WERI-Rb-1 (cell line): ENCODE results near the gene RAD52.

ENCODE experiments used
- DNase-seq: peaks from one replicate; pipeline ENCODE4 v3.0.0-alpha.2; 2020
- H3K27ac ChIP-seq: fragments of 250-450 bp; sonication (Bioruptor Pico); 2 replicates; pipeline ENCODE4 v1.5.1; 2020; ENCODE audit warnings: mild to moderate bottlenecking, moderate library complexity
- H3K27me3 ChIP-seq: fragments of 250-450 bp; sonication (Bioruptor Pico); 2 replicates; pipeline ENCODE4 v1.5.1; 2021; ENCODE audit warnings: mild to moderate bottlenecking, low read depth, moderate library complexity; ENCODE audit not compliant: insufficient read depth, severe bottlenecking
- H3K36me3 ChIP-seq: fragments of 250-450 bp; sonication (Bioruptor Pico); 2 replicates; pipeline ENCODE4 v1.5.1; 2020; ENCODE audit warnings: mild to moderate bottlenecking, moderate library complexity
- H3K4me3 ChIP-seq: 2 replicates; pipeline ENCODE4 v1.5.1; 2011; ENCODE audit warnings: low read depth, mild to moderate bottlenecking, control low read depth, low read length
- H3K9me3 ChIP-seq: fragments of 250-450 bp; sonication (Bioruptor Pico); 2 replicates; pipeline ENCODE4 v1.5.1; 2021; ENCODE audit warnings: mild to moderate bottlenecking, moderate library complexity; ENCODE audit not compliant: severe bottlenecking
- TF ChIP-seq, protein P1 (sequence below): IDR thresholded peaks from 2 replicates; pipeline ENCODE4 v1.5.1; 2011; ENCODE audit warnings: low read depth, mild to moderate bottlenecking, control low read depth, inconsistent platforms, low read length

RAD52 gene

DNA sequence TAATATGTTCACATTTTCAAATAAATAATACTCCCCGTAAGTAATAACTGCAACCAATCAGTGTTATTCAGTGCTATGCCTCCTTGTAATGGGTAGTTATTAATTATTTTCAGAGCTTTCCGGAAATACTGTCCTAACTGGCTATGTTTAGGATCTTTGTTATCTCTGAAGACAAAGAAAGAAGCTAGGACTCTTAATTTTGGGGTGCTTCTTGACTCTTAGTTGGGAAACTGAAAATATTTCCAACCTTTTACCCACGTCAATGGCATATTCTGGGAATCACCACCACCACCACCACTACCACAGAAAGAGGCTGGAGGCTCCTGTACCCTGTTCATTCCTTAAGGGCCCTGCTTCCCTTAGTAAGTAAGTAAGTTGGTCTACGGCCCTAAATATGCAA is 39.1 kb downstream of the RAD52 start:
- Histone ChIP-seq H3K9me3 (no peaks in the 10 kb centered on the region), H3K4me3 (no peak overlapping the region), H3K36me3 (peaks cover 81% of the 10 kb centered on the region), H3K27ac (no peak overlapping the region), H3K27me3 (no peaks in the 10 kb centered on the region)
- no peak for DNase-seq
- TF ChIP-seq, protein P1, sequence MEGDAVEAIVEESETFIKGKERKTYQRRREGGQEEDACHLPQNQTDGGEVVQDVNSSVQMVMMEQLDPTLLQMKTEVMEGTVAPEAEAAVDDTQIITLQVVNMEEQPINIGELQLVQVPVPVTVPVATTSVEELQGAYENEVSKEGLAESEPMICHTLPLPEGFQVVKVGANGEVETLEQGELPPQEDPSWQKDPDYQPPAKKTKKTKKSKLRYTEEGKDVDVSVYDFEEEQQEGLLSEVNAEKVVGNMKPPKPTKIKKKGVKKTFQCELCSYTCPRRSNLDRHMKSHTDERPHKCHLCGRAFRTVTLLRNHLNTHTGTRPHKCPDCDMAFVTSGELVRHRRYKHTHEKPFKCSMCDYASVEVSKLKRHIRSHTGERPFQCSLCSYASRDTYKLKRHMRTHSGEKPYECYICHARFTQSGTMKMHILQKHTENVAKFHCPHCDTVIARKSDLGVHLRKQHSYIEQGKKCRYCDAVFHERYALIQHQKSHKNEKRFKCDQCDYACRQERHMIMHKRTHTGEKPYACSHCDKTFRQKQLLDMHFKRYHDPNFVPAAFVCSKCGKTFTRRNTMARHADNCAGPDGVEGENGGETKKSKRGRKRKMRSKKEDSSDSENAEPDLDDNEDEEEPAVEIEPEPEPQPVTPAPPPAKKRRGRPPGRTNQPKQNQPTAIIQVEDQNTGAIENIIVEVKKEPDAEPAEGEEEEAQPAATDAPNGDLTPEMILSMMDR = no peak

DNA sequence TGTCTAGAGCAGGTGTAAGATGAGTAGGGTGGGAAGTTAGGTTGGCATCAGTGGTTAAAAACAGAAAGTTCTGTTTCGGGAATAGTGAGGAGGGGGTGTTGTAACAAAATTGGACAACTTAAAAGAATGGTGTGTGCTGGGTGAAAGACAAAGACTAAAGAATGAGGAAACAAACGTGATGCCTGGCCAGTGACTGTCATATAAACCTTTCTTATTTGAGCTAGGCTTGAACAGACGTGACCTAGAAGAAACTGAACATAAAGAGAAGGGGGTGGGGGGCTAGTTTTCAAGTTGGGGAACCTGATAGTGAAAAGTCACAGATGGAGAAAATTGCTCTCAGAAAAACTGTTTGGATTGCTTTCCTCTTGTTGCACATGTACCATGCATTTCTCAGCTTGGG is 39.6 kb downstream of the RAD52 start:
- no peak for DNase-seq
- Histone ChIP-seq H3K36me3 (peaks cover 81% of the 10 kb centered on the region), H3K9me3 (no peaks in the 10 kb centered on the region), H3K27me3 (no peaks in the 10 kb centered on the region), H3K27ac (no peak overlapping the region), H3K4me3 (no peak overlapping the region)
- TF ChIP-seq, protein P1 = no peak

DNA sequence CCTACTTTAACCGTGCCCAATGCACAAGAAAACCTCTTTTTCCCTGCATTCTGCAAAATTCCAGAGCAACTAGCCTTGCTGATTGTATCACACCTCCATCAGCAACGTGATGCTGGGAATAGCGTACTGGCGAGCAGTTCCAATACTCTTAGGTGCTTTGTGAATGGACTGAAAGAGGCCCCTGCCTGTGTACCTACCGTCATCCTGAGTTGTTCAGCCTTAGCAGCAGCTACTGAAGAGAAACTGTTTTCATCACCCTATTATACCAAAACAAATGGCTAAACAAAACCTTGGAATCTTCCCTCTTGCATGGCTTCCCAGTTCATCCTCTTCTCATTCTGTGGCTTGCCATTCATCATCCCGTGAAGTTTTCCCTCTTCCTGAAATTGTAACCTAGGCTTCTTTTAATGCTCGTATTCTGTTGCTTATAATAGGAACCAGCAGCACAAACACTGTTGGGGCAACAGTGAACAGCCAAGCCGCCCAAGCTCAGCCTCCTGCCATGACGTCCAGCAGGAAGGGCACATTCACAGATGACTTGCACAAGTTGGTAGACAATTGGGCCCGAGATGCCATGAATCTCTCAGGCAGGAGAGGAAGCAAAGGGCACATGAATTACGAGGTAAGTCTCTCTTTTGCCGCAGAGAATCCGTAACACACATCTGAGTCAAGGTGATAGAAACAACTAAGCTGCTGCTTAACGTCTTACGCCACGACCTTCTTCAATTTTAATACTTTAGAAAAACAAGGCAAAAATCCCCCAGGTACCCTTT is 41.9 kb downstream of the RAD52 start:
- no peaks in the 10 kb centered on the region for H3K9me3 ChIP-seq
- no peak overlapping the region for H3K27ac ChIP-seq
- H3K36me3 ChIP-seq = peaks cover 80% of the 10 kb centered on the region
- no peak overlapping the region for H3K4me3 ChIP-seq
- no peaks in the 10 kb centered on the region for H3K27me3 ChIP-seq
- DNase-seq = no peak
- TF ChIP-seq, protein P1 = no peak

DNA sequence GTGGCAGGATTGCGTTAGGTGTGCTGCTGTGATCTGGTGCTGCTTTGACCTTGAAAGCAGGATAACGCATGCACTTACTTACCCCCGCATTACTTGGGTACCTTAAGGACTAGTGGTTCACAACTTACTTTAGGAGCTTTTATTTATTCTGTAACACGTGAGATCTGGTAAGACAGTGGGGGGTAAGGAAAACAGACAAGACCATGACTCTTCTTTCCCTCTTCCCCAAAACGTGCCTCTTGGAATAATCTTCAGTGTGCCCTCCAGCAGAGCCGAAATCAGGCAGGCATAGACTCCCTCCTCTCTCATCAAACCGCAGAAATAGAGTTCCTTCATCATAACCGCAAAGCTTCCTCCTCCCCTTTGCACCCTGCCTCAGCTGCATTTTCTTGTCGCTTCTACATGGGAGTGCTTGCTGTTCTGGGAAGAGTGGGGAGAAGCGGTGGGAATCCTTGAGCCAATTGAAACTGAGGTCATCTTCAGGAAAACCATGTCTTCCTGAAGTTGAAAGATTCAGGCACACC is 43.4 kb downstream of the RAD52 start:
- no peak for DNase-seq
- no peaks in the 10 kb centered on the region for H3K27me3 ChIP-seq
- H3K27ac ChIP-seq = no peak overlapping the region
- H3K4me3 ChIP-seq = no peak overlapping the region
- H3K9me3 ChIP-seq = no peaks in the 10 kb centered on the region
- TF ChIP-seq, protein P1 = no peak
- H3K36me3 ChIP-seq = peaks cover 82% of the 10 kb centered on the region

DNA sequence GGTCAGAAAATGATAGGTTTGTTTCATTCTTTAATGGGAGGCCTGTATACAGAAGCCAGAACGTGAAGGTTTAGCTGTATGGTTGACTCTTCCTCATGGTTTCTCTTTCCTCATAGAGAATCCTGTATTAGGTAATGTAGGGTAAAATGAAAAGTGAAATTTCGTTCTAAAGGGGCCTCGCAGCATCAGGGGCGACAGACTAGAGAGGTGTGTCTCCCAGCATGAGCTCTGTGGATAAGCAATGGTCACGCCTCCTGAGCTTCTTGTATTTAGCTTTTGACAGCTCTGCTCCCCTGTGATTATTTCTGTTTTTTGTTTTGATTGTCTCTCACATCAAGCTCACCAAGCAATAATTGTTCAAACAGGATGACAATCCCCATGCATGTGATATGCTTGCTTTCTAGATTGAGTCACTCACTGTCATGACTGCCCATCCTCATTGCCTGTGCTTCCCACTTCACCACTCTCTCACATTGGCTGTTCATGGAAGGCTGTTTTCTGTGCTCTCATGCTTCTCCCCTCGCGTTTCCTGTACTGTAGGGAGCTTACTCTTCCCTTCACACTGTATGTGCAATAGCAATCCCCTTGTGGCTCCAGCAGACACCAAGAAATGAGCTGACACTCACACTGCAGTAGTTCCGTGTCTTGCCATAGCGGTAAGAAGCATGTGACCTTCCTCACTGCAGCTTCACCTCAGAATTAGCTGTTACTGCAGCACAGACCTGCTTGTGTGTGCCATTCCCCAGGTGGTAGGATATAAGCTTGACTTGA is 44.0 kb downstream of the RAD52 start:
- TF ChIP-seq, protein P1 = no peak
- H3K4me3 ChIP-seq = no peak overlapping the region
- no peaks in the 10 kb centered on the region for H3K27me3 ChIP-seq
- peaks cover 85% of the 10 kb centered on the region for H3K36me3 ChIP-seq
- H3K9me3 ChIP-seq = no peaks in the 10 kb centered on the region
- no peak for DNase-seq
- no peak overlapping the region for H3K27ac ChIP-seq
